ENCODE results near the gene KCNK6.
A peak's percentile ranks its signal among the peaks of the same experiment; 100 is the strongest.
"Not testable (repeated sequence)": the region's sequence is repeated elsewhere in the genome, so short reads cannot be mapped to it uniquely, and the experiment has no call there.

Gene KCNK6

DNA sequence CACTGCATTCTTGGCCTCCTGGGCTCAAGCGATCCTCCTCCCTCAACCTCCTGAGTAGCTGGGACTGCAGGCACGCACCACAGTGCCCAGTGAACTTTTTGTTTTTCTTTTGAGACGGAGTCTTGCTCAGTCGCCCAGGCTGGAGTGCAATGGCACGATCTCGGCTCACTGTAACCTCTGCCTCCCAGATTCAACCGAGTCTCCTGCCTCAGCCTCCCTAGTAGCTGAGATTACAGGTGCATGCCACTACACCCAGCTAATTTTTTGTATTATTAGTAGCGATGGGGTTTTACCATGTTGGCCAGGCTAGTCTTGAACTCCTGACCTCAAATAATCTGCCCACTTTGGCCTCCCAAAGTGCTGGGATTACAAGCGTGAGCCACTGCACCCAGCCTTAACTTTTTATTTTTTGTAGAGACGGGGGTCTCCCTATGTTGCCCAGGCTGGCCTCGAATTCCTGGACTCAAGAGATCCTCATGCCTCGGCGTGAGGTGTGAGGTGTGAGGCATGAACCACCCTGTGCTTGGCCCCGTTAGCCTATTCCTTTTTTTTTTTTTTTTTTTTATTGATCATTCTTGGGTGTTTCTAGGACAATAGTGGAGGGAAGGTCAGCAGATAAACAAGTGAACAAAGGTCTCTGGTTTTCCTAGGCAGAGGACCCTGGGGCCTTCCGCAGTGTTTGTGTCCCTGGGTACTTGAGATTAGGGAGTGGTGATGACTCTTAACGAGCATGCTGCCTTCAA is 43.5 kb downstream of the KCNK6 start:
- not testable (repeated sequence) for DNase-seq

DNA sequence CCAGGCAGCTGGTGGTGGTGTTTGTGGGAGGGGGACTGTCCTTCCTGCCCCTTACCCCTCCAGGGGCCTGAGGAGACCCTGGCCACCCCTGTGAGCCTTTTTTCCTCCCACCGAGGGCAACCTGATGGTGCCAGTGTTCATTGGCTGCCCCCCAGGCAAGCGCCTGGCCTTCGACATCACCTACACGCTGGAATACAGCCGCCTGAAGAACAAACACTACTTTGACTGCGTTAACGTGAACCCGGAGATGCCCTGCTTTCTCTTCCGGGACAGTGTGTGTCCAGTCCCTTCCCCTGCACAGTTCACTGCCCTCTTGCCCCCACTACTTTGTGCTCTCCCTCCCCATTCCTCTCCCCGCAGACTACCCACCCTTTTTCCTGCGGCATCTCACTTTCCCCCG is 47.4 kb downstream of the KCNK6 start:
- DNase-seq, result no peak

DNA sequence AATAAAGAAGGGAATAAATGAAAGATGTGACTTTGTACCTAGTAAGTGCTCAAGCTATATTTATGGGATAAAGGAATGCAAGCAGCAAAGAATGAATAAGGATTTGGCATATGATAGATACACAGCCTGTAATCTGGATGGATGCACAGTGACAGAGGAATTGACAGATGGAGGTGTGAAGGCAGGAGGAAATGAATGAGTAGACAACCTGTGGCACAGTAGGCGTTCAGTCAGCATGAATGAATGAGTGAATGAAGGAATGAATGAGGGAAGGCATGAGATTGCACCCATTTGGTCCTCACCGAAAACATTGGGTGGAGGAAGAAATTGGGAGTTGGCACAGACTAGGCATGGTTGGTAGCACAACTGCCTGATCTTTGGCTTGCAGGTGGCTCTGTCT is 49.9 kb downstream of the KCNK6 start:
- no peak for DNase-seq

DNA sequence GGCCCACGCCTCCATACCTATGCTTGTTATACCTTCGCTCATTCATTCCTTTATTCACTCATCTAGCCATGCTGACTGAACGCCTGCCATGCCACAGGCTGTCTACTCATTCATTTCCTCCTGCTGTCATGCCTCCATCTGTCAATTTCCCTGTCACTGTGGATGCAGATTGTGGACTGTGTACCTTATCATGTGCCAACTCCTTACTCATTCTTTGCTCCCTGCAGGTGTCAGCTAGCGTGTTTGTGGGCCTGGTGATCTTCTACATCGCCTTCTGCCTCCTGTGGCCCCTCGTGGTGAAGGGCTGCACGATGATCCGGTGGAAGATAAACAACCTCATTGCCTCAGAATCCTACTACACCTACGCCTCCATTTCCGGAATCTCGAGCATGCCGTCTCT is 50.7 kb downstream of the KCNK6 start:
- no peak for DNase-seq

DNA sequence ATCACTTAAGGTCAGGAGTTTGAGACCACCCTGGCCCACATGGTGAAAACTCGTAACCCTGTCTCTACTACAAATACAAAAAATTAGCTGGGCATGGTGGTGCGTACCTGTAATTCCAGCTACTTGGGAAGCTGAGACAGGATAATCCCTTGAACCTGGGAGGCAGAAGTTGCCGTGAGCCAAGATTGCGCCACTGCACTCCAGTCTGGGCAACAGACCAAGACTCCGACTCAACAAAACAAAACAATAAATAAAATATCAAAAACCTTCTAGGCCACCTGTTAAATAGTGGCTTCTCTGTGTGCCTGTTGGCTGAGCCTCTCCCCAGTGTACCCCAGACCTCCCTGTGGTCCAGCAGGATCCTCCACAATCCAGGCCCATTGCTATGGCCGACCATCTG is 51.4 kb downstream of the KCNK6 start:
- DNase-seq, result no peak

DNA sequence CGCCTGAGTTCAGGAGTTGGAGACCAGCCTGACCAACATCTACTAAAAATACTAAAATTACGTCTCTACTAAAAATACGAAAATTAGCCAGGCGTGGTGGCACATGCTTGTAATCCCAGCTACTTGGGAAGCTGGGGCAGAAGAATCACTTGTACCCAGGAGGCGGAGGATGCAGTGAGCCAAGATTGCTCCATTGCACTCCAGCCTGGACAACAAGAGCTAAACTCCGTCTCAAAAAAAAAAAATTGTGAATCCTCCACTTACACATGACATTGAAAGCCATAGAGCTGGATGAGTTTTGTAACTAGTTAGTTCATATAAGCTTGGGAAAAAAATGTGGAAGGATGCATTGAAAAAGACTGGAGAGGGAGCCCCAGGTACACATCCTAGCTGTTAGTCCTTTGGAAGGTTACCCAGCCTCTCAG is 54.3 kb downstream of the KCNK6 start:
- DNase-seq, result no peak

DNA sequence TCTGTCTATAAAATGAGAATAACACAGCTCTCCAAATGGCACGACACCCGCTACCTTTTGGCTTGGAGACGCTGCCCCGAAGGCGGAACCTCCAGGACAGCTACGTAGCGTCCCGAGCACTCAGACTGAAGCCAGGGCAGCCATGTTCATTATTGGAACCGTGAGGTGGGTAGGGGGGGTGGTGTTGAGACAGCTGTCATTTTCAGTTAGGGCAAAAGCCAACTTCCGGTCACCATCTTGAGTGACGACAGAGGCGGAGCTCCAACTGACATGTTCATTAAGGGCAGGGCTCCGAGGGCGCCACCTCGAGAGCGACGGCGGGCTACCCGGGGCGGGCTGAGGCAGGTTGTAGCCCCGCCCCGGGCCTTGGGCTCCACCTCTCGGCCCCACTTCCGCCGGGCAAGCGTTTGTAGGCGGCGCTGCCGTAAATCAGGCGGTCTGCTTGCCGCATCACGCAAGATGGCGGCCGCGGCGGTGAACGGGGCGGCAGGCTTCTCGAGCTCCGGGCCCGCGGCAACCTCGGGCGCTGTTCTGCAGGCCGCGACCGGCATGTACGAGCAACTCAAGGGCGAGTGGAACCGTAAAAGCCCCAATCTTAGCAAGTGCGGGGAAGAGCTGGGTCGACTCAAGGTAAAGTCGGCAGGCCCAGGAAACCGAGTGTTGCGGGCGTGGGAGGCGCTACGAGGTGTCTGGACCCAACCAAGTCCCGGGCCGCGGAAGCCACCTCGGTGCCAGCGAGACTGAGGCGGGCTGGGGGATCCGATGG is 54.9 kb downstream of the KCNK6 start, which contains the start of gene PSMD8:
TSS of gene PSMD8 (plus strand) at position 240 of the 766 bp plus-strand sequence. CDS start at position 271, 31 bp downstream.
- peak; percentile 99 for DNase-seq

DNA sequence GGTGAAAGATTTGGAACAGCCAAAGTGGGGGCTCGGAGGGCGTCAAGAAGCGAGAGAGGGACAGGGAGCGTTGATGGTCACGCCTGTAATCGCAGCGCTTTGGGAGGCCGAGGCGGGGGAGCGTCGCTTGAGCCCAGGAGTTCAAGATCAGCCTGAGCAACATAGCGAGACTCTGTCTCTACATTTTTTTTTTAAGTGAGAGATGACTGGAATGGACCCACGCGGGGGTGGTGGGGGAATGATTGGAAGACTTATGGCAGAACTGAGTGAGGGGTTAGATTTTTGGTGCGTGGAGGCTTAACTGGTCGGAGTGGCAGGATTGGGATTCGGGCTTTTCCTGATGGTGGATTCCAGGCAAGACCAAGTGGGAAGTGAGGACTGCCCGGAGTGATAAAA is 55.5 kb downstream of the KCNK6 start:
- peak in 1 of 2 donors; percentile 20 for DNase-seq

DNA sequence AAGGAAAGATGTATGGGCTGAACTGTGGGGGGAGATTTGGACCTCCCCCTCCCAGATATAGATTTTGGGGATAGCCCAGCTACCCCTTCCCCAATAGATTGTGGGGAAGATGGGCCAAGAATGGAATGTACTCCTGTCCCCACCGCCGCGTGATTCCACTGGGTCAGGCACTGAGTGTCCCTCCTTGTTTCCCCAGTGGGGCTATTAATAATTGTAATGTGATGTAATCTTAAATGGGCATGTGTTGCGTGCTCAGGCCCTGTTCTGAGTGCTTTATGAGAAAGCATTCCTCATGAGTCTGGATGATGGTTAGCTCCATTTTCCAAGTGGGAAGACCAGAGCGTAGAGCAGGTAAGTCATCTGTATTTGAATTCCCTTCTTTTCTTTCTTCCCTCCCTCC is 56.1 kb downstream of the KCNK6 start:
- peak; percentile 18 to 45 for DNase-seq

DNA sequence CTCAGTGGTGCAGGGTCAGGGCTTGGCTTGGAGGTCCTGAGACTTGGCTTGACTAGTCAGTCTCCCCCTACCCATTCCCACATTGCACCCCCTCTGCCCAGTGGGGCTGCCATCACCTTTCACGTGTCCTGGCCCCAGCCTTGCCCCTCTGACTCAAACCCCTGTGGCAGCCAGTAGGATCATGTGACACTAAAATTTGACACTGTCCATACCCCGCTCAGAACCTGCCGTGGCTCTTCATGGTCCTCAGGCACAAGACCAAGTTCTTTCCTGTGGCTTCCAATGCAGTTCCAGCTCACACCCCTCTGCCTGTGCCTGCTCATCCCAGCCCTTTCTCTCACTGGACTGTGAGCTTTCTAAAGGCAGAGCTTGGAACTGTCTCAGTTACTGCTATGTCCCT is 56.9 kb downstream of the KCNK6 start:
- DNase-seq, result no peak

DNA sequence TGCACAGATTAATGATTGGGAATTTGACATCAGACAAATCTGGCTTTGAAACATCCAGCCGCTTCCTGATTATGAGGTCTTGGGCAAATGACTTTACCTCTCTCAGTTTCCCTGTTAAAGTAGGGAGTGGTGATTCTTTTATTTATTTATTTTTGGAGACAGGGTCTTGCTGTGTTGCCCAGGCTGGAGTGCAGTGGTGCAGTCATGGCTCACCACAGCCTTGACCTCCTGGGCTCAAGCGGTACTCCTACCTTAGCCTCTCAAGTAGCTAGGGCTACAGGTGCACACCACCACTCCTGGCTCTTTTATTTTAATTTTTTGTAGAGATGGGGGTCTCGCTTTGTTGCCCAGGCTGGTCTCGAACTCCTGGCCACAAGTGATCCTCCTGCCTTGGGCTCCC is 57.4 kb downstream of the KCNK6 start:
- DNase-seq, result no peak

DNA sequence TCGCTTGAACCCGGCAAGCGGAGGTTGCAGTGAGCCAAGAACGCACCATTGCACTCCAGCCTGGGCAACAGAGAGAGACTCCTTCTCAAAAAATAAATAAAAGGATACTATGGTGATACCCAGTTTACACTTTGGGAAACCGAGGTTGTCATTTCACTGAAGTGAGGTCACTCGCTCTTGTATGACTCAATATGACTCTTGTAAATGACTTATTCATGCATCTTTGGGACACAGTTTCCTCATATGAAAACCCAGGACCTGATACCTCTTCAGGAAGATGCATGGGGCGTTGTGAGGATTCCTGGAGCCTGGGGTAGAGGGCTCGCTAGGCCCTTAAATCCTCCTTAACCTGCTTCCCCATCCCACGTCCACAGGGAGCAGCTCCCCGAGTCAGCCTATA is 59.2 kb downstream of the KCNK6 start:
- no peak for DNase-seq

DNA sequence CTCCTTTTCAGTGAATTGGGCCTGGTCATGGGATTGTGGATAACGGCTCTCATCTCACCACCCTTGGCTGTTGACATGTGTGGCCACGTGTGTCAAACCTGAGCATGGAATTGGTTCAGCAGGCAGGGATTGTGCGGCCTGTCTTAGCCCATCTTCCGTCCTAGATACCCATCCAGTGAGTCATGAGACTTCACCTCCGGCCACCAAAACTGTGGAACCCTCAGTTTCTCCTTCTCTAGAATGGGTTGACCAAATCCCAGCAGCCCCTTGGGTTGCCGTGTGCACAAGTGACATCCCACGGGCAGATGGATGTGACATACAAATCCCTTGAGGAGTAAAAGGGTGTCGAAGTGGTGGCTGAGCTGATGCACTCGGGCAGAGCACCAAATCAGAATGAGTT is 61.5 kb downstream of the KCNK6 start:
- DNase-seq, result no peak

Data from inflammatory macrophage treated with lipopolysaccharide for 1 hour (primary cell).